Stomach (tissue), 4 donors: ENCODE data around the gene GPX6.

Source experiments
- CTCF ChIP-seq, 7 experiments: fragments of 450-650 bp in 4 of 7; fragments of 200-600 bp in 3 of 7; sonication (generic) in 3 of 7; IDR thresholded peaks; one replicate each; pipeline ENCODE4 v1.5.1; 2016 to 2019; ENCODE audit warnings: antibody characterized with exemption in 7 of 7, control low read depth in 2 of 7, mild to moderate bottlenecking in 1 of 7
- EP300 ChIP-seq: sonication (generic); formaldehyde crosslinking; IDR thresholded peaks from one replicate; pipeline ENCODE4 v1.6.1; 2017; ENCODE audit warnings: antibody characterized with exemption
- POLR2A ChIP-seq, 4 donors: fragments of 450-650 bp; IDR thresholded peaks; one replicate each; pipeline ENCODE4 v1.6.1; 2016; ENCODE audit warnings: antibody characterized with exemption in 4 of 4, control low read depth in 2 of 4, mild to moderate bottlenecking in 1 of 4, moderate library complexity in 1 of 4

GRCh38 chr6:28542440-28543296 is 27.1 kb upstream of the GPX6 start:
- TF ChIP-seq CTCF (IDR thresholded peaks at IDR 0.05): no peak
- no peak for TF ChIP-seq EP300
- TF ChIP-seq POLR2A (IDR thresholded peaks at IDR 0.05): no peak
